Measurements from ENCODE around the gene ANAPC2. TPM values are rescaled to one million over a fixed set of nuclear protein-coding genes. Genes with fewer than 3 reads are reported as not detected.

ANAPC2 gene
- total RNA-seq, 2 donors from 2014 or later, result 66.5 to 69.2 TPM

DNA sequence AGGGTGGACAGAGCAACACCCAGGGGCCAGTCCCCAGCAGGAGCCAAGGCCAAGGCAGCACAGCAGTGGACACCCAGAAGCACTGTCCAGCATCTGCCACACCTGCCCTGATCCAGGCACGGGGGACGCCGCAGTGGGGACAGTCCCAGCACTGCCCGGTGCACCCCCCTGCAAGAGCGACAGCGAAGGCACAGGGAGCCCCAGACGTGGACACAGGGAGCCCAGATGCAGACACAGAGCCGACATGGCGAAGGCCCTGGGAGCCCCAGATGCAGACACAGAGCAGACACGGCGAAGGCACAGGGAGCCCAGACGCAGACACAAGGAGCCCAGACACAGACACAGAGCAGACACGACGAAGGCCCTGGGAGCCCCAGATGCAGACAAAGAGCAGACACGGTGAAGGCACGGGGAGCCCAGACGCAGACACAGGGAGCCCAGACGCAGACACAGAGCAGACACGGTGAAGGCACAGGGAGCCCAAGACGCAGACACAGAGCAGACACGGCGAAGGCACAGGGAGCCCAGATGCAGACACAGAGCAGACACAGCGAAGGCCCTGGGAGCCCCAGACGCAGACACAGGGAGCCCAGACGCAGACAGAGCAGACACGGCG is 4.3 kb downstream of the ANAPC2 start:
- Histone ChIP-seq H3K9ac (ENCODE audit: extremely low read depth, low read length, poor library complexity, severe bottlenecking) (no peak overlapping the region), H3K27ac (ENCODE audit: low read depth, low read length) (no peak overlapping the region), H3K4me3 (ENCODE audit: low read length) (no peak overlapping the region), H3K27me3 (ENCODE audit: control insufficient read depth, insufficient read depth, low read length, poor library complexity, severe bottlenecking) (no peaks in the 10 kb centered on the region), H3K36me3 (ENCODE audit: control insufficient read depth, insufficient read depth, low read length) (peaks cover 19% of the 10 kb centered on the region), H3K4me1 (ENCODE audit: control insufficient read depth, insufficient read depth, low read length) (peaks cover 12% of the 10 kb centered on the region), H3K9me3 (ENCODE audit: control insufficient read depth, low read length) (no peaks in the 10 kb centered on the region)
- H3K27me3 Mint-ChIP-seq (ENCODE audit: insufficient read depth), result no peaks in the 10 kb centered on the region
- peaks cover 13% of the 10 kb centered on the region for H3K4me1 Mint-ChIP-seq
- 94 to 95% methylated on average over 27 of the region's 27 CpGs for WGBS, 2 experiments (ENCODE audit: insufficient coverage in 1 of 2, insufficient read length in 1 of 2)
- no peak overlapping the region for H3K4me3 Mint-ChIP-seq
- H3K27ac Mint-ChIP-seq, result no peak overlapping the region
- DNase-seq, result no peak
- TF ChIP-seq, protein P1, sequence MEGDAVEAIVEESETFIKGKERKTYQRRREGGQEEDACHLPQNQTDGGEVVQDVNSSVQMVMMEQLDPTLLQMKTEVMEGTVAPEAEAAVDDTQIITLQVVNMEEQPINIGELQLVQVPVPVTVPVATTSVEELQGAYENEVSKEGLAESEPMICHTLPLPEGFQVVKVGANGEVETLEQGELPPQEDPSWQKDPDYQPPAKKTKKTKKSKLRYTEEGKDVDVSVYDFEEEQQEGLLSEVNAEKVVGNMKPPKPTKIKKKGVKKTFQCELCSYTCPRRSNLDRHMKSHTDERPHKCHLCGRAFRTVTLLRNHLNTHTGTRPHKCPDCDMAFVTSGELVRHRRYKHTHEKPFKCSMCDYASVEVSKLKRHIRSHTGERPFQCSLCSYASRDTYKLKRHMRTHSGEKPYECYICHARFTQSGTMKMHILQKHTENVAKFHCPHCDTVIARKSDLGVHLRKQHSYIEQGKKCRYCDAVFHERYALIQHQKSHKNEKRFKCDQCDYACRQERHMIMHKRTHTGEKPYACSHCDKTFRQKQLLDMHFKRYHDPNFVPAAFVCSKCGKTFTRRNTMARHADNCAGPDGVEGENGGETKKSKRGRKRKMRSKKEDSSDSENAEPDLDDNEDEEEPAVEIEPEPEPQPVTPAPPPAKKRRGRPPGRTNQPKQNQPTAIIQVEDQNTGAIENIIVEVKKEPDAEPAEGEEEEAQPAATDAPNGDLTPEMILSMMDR (conservative IDR thresholded peaks at IDR 0.05), result no peak
- H3K9me3 Mint-ChIP-seq, result no peaks in the 10 kb centered on the region
- H3K36me3 Mint-ChIP-seq (ENCODE audit: low read depth), result peaks cover 19% of the 10 kb centered on the region

DNA sequence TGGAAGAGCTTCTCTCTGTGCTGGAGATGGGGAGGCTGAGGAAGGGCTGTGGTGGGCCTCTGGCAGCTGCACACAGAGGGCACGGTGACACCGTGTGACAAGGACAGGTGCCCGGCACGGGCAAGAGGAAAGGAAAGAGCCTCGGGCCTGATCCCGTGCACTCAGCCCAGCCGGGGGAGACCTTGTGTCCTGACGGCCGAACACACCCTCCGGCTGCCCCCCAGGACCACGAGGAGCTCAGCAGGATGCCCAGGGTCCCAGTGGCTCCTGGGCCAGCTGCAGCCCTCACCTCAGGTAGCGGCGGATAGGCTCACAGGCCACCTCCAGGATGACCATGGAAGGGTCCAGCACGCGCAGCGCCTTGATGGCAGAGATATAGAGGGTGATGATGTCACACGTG is 5.5 kb downstream of the ANAPC2 start:
- peaks cover 19% of the 10 kb centered on the region for H3K36me3 ChIP-seq (ENCODE audit: control insufficient read depth, insufficient read depth, low read length)
- H3K9ac ChIP-seq (ENCODE audit: extremely low read depth, low read length, poor library complexity, severe bottlenecking), result no peak overlapping the region
- no peaks in the 10 kb centered on the region for H3K9me3 Mint-ChIP-seq
- no peak overlapping the region for H3K27ac Mint-ChIP-seq
- H3K4me1 Mint-ChIP-seq, result peaks cover 12% of the 10 kb centered on the region
- TF ChIP-seq, protein P1 (conservative IDR thresholded peaks at IDR 0.05), result no peak
- no peaks in the 10 kb centered on the region for H3K27me3 ChIP-seq (ENCODE audit: control insufficient read depth, insufficient read depth, low read length, poor library complexity, severe bottlenecking)
- H3K4me3 ChIP-seq (ENCODE audit: low read length), result no peak overlapping the region
- 90 to 95% methylated on average over 11 to 17 of the region's 17 CpGs for WGBS, 2 experiments (ENCODE audit: insufficient coverage in 1 of 2, insufficient read length in 1 of 2)
- no peak for DNase-seq
- no peak overlapping the region for H3K27ac ChIP-seq (ENCODE audit: low read depth, low read length)
- peaks cover 22% of the 10 kb centered on the region for H3K36me3 Mint-ChIP-seq (ENCODE audit: low read depth)
- peaks cover 12% of the 10 kb centered on the region for H3K4me1 ChIP-seq (ENCODE audit: control insufficient read depth, insufficient read depth, low read length)
- no peaks in the 10 kb centered on the region for H3K27me3 Mint-ChIP-seq (ENCODE audit: insufficient read depth)
- H3K9me3 ChIP-seq (ENCODE audit: control insufficient read depth, low read length), result no peaks in the 10 kb centered on the region
- no peak overlapping the region for H3K4me3 Mint-ChIP-seq

DNA sequence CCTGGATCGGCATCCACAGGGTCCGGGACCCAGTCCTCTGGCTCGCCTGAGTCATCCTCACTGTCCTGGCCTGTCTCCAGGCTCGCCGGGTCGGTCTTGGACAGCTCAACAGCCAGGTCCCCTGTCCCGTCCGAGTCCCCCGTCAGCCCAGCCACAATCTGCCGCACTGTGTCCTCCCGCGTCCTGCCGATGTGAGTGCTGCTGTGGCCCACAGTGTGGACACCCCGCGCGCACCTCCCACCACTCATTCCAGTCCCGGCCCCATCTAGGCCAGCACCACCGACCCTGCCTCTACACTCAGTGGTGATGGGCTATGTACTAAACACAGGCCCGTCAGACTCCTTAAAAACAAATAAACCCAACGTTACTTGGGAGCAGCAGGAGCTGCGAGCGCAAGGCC is 6.7 kb downstream of the ANAPC2 start:
- no peak for DNase-seq
- Histone ChIP-seq H3K4me1 (ENCODE audit: control insufficient read depth, insufficient read depth, low read length) (peaks cover 1% of the 10 kb centered on the region), H3K9ac (ENCODE audit: extremely low read depth, low read length, poor library complexity, severe bottlenecking) (no peak overlapping the region), H3K36me3 (ENCODE audit: control insufficient read depth, insufficient read depth, low read length) (peaks cover 12% of the 10 kb centered on the region), H3K4me3 (ENCODE audit: low read length) (no peak overlapping the region), H3K27ac (ENCODE audit: low read depth, low read length) (no peak overlapping the region), H3K27me3 (ENCODE audit: control insufficient read depth, insufficient read depth, low read length, poor library complexity, severe bottlenecking) (no peaks in the 10 kb centered on the region), H3K9me3 (ENCODE audit: control insufficient read depth, low read length) (no peaks in the 10 kb centered on the region)
- peaks cover 2% of the 10 kb centered on the region for H3K4me1 Mint-ChIP-seq
- no peaks in the 10 kb centered on the region for H3K27me3 Mint-ChIP-seq (ENCODE audit: insufficient read depth)
- H3K4me3 Mint-ChIP-seq, result no peak overlapping the region
- TF ChIP-seq, protein P1 (conservative IDR thresholded peaks at IDR 0.05), result no peak
- no peaks in the 10 kb centered on the region for H3K9me3 Mint-ChIP-seq
- H3K27ac Mint-ChIP-seq, result no peak overlapping the region
- H3K36me3 Mint-ChIP-seq (ENCODE audit: low read depth), result peaks cover 22% of the 10 kb centered on the region
- 94 to 96% methylated on average over 13 to 22 of the region's 22 CpGs for WGBS, 2 experiments (ENCODE audit: insufficient coverage in 1 of 2, insufficient read length in 1 of 2)
